NCI-H1105 treated with DMSO at 0.1 percent for 48 hours (cell line): ENCODE measurements around the gene ANXA11.
"Not testable (repeated sequence)": the region's sequence is repeated elsewhere in the genome, so short reads cannot be mapped to it uniquely, and the experiment has no call there.

Experiments used
- DNase-seq: peaks from one replicate; lab custom pipeline; 2025; lab: John Stamatoyannopoulos, UW

Gene ANXA11

GRCh38 chr10:80207768-80208370 is 2.5 kb upstream of the ANXA11 start:
- no peak for DNase-seq

GRCh38 chr10:80206277-80206655 is 929 bp upstream of the ANXA11 start:
- DNase-seq, result no peak

DNA sequence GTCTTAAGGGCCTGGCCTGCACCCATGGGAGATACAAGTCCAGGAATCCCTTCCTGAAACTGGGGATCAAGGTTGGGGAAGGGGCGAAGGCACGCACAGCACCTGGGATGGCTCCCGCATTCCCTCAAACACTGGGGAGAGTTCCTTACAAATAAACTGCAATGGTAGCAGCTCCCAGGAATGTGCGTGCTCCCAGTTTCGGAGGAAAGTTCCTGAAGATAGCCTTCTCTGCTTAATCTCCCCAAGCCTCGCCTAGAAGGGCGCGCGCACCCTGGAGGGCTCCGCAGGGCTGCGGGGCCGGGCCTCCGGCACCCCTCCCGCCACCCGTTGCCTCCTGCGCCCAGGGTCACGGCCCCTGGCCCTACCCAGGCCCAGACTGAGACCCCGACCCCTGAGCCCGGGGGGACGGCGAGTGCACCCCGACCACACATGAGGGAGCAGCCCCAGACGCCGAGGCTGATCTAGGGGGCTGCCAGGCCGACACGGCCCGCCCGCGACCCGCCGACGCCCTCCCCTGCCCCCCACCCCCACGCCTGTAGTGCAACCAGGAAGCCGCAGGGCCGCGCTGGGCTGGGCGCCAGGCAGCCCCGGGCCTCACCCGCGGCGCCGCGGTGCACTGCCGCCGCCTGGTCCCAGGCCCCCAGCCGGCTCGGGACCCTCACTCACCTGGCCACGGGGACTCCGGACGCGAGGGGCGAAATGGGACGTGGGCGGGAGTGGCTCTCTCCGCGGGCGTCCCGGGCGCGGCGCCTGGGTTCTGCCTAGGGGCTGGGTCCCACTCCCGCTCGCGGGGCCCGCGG is 460 bp downstream of the ANXA11 start:
- DNase-seq, result no peak

- DNase-seq, result no peak
Measured at GRCh38 chr10:80203835-80204676, 1.3 kb downstream of the ANXA11 start.

- no peak for DNase-seq
Measured at GRCh38 chr10:80202934-80203834, 2.2 kb downstream of the ANXA11 start.

DNA sequence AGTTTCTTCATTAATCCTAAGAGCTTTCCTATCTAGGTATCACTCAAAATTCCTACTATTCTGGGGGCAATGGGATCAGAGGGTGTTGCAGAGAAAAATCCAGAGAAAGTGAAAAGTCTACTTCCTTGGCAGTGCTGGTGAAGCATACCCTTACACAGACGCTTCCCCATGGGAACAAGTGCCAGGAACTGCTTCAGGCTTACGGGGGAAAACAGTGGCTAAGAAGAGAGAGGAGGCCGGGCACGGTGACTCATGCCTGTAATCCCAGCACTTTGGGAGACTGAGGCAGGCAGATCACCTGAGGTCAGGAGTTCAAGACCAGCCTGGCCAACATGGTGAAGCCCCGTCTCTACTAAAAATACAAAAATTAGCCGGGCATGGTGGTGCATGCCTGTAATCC is 2.8 kb downstream of the ANXA11 start:
- DNase-seq, result not testable (repeated sequence)

- DNase-seq, result no peak
Measured at GRCh38 chr10:80201608-80202141, 3.7 kb downstream of the ANXA11 start.

DNA sequence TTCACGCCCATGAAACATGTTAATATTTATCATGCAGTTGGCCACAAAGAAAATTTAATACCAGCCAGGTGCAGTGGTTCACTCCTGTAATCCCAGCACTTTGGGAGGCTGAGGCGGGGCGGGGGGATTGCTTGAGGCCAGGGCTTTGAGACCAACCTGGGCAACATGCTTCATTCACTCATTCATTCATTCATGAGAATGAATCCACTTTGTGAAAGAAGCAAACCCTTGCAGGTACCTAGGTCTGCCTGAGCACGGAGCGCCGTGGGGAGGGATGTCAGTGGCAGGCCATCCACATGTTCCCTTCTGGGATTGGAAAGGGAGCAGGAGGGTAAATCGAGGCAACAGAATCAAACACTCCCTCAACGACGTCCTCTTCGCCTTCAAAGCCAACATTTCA is 4.7 kb downstream of the ANXA11 start:
- no peak for DNase-seq

GRCh38 chr10:80200259-80200658 is 5.1 kb downstream of the ANXA11 start:
- DNase-seq, result no peak

GRCh38 chr10:80199828-80200227 is 5.5 kb downstream of the ANXA11 start:
- DNase-seq, result no peak

DNA sequence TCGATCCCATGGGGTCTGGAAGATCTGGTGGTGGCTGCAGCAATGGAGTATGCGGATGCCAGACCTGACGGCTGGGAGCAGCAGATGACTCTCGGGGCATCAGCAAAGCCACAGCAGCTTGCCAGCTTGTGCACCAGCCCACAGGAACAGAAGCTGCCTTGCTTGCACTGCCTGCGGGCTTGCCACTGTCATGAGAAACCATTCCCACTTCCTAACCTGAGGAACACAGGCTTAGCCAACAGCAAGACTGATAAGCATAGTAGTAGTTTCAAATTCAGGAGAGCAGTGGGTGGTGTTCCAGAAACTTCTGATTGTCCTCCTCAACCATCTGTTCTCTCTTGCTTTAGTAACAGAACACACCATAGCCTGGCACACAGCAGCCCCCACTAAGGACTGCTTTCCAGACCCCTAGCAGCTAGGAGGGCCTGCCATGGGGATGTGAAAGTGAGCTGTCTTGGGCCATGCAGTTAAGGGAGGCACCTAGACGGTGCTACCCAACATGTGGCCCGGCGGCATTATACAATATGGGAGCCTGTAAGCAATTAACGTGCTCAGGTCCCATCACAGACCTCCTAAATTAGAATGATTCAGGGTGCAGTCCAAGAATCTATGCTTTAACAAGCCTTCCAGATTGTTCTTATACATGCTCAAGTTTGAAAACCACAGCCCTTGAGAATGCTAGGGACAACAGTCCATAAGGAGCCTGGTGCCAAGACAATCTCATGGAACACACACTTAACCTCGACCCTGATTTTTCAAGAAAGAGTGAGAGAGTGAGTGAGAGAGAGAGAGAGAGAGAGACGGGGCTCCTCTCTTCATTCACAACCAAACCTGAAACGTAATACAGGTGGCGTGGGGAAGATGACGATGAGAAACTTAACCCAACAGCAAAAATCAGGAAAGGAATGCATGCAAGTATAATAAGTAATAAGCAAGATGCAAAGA is 7.1 kb downstream of the ANXA11 start:
- no peak for DNase-seq

DNA sequence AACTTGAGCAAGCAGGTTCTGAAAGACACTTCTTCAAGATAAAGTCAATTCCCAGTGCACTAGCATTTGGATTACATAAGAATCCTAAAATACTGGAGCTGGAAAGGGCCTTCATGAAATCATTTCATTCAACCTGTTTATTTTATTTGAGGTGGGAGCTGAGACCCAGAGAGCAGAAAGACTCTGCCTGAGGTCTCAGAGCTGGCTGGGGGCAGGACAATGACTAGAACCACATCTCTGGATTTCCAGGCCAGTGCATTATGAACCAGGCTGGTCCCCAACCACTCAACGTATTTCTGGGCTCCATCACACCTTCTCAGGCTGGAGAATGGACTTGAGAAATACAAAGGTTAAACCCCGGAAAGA is 8.4 kb downstream of the ANXA11 start:
- DNase-seq, result no peak

DNA sequence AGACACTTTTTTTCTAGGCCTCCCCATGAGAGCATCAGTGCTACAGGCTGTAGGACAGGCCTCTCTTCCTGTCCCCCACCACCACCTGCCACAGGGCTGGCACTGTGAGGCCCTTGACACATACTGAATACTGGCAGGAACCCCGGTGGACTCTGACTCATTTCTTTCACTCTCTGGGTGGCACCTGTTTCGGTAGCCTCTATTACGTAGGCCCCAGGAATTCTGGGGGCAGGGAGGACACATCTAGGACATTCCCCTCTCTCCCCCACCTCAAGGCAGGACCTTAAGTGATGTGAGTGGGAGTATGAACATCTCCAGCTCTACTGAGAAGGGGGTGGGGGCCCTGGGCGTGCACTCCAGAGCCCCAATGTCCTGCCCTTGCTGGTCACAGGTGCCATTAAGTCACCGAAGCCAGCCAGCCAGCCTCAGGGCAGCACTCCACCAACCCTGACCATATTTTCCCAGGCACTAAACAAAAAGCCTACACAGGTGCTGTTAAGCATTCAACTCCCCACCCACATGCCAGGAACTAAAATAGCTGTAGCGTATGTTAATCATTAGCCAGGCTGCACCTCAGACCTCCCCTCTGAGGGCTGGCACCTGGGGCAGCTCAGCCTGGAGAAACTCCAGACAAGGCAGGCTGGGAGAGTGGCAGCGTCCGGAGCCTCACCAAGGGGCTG is 8.9 kb downstream of the ANXA11 start:
- DNase-seq, result no peak

DNA sequence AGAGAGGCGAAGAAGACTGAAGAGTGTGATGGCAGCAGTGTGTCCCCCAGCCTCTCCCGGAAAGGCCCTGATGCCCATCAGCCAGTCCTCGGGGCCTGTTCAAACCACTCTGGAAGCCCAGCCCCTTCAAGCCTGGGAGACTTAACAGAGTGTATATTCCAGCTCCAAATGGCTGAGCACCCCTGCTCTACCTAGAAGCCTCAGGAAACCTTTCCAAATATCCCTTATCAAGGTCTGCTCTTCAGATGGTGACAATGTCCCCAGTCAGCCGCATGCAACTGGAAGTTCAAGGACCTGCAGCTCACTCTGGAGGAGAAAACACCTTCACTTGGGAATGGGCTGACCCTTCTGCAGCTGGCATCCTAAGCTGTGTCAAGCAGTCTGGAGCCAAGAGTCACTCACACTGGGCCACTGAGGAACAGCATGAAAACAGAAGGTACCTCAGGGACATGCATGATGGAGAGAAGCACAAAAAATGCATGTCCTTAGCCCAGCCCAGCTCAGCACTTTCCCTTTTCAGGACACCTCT is 10.2 kb downstream of the ANXA11 start:
- no peak for DNase-seq

DNA sequence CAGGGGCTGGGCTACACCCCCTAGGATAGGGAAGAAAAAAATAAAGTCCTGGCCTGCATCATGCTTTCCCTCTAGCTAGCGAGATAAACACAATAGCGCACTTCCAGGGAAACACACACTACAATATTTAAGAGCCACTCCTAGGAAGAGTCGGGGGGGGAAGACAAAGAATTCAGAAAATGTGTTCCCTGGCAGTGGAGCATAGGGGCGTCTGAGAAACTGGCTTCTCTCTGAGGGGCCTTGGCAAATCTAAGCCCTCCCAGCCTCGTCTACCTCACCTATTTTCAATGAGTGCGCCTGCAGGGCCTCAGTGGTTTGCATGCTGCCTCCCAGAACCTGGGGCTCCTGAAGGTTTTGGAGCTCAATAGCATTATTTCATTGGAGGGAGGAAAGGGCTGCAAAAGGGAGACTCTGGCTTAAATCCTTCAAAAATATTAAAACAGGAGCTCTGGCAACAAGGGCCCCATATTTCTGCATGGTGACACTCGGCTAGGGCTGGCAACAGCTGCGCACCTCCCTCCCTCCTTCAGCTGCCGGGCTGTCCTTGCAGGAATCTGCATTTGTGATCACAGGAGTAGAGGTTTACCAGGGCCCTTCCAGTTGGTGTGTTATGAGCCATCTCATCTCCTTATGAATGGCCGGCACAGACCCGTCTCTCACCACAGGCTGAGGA is 10.8 kb downstream of the ANXA11 start:
- no peak for DNase-seq

- no peak for DNase-seq
Measured at GRCh38 chr10:80192553-80192952, 12.8 kb downstream of the ANXA11 start.

DNA sequence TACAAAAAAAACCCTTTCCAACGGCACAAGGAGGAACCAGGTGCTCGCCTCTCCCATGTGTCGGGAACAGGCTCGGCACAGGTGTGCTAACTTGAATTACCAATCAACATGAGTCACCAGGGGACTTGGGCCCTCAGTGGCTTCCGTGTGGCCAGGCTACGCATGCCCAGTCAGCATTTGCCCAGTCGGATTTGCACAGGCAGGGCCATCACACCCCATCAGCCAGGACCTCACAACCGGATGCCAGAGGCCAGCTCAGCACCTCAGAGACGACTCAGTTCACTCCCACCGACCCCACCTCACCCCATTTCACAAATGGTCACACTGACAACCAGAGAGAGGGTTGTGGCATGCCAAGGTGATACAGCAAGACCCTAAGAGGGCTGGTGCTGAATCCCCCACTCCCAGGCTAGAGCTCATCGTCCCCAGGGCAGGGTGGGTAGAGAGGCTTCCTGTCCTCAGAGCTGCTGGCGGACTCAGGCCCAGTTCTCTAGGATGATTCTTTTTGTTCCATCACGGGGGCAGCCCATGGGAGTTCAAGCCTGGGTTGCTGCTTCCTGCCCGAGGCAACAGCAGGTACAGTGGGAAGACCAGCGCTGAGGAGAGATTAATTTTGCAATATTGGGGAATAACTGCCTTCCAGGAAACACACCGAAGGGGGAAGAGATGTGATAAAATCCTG is 13.6 kb downstream of the ANXA11 start:
- DNase-seq, result no peak

DNA sequence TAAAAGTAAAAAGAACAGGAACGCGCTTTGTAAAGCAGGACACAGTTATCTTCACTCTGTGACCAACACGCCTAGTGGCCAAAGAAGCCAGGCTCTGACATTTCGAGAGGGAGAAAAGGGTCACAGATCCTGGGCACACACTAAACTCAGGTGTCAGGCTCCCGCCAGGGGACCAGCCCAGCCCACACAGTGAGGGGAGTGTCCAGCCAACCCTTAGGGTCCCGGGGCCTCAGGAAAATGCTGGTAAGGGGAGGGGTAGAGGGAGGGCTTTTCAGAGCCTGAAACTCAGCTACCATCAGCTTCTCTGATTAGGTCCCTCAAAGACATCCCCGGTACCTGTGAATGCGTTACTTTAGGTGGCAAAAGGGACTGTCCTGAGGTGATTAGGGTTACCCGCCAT is 16.6 kb downstream of the ANXA11 start:
- DNase-seq, result no peak
